ENCODE results near the gene ASIC3. TPM values are rescaled to one million over a fixed set of nuclear protein-coding genes. Genes with fewer than 3 reads are reported as not detected.

The ASIC3 gene
- total and polyA plus RNA-seq, 2 of the 4 experiments (the other 2 are of a cell fraction): 0.74 TPM; not detected in 1

GRCh38 chr7:151083071-151083823 is 34.9 kb downstream of the ASIC3 start, which contains the start of gene TMUB1:
Gene TMUB1 (minus strand): TSS chr7:151083493. CDS start chr7:151082563, 930 bp downstream.
- H4K91ac ChIP-seq (ENCODE audit: insufficient read depth, low read depth, low read length): peak within 1 kb of the TSS; percentile 75
- H3K9me1 ChIP-seq (ENCODE audit: insufficient read depth, low read length): peaks cover 6% of the 10 kb centered on the region; the same call in 1 of the 2 replicates
- intact Hi-C loops (cut with micrococcal nuclease): no loop called here
- peak within 1 kb of the TSS; percentile 84 for H2BK5ac ChIP-seq (ENCODE audit: low read depth, low read length, poor library complexity, severe bottlenecking)
- ChIA-PET POLR2A (ENCODE audit: unreplicated experiment) (no interaction called here), CTCF (no interaction called here)
- H3K4me3 ChIP-seq (ENCODE audit: insufficient read depth, low read depth, low read length): peak within 1 kb of the TSS; percentile 75
- H3K79me1 ChIP-seq (ENCODE audit: low read depth in 1 of 2, low read length in 2 of 2): peaks cover 10 to 44% of the 10 kb centered on the region in 2 experiments; a peak in 3 of 4 replicates
- peak; percentile 40; the same call in 1 of the 2 replicates for TF ChIP-seq POLR2A (IDR thresholded peaks at IDR 0.05; ENCODE audit: low read depth, low read length)
- peak; percentile 79 for TF ChIP-seq MXI1 (IDR thresholded peaks at IDR 0.05; ENCODE audit: borderline replicate concordance, low read depth, low read length)
- TF ChIP-seq RCOR1 (IDR thresholded peaks at IDR 0.05; ENCODE audit: insufficient replicate concordance, low read length): no peak
- TF ChIP-seq MAZ (IDR thresholded peaks at IDR 0.05; ENCODE audit: borderline replicate concordance, low read depth, low read length): peak; percentile 74; the same call in 1 of the 2 replicates
- TF ChIP-seq BHLHE40 (IDR thresholded peaks at IDR 0.05; ENCODE audit: low read depth, low read length): no peak
- TF ChIP-seq USF2 (IDR thresholded peaks at IDR 0.05; ENCODE audit: low read depth, low read length): peak; percentile 63
- H2AK5ac ChIP-seq (ENCODE audit: low read depth, low read length): peak within 1 kb of the TSS; percentile 80
- H3K4ac ChIP-seq (ENCODE audit: low read depth, low read length): peak within 1 kb of the TSS; percentile 93
- H3K23ac ChIP-seq (ENCODE audit: low read depth, low read length): peak within 1 kb of the TSS; percentile 91
- H4K20me1 ChIP-seq (ENCODE audit: insufficient read depth, low read length): peaks cover 14% of the 10 kb centered on the region
- H3K27me3 ChIP-seq (ENCODE audit: control insufficient read depth, insufficient read depth, low read length): no peaks in the 10 kb centered on the region
- no TSS peak for BruUV-seq (replicated peaks)
- H2BK15ac ChIP-seq (ENCODE audit: low read depth, low read length): 0 out of 3 replicates have a peak within 1 kb of the TSS, but pooled peaks have one; percentile 52
- H3K36me3 ChIP-seq (ENCODE audit: control insufficient read depth, insufficient read depth, low read length): peaks cover 2% of the 10 kb centered on the region; the same call in 1 of the 2 replicates
- peak within 1 kb of the TSS; percentile 37; the same call in 1 of the 2 replicates for H2BK20ac ChIP-seq (ENCODE audit: low read depth, low read length)
- no CpG with 5 or more reads among the region's 69 CpGs for WGBS, 2 experiments (ENCODE audit: extremely low coverage in 2 of 2, insufficient read length in 1 of 2)
- H3K9ac ChIP-seq (ENCODE audit: low read depth, low read length): peak within 1 kb of the TSS; percentile 84
- DNase-seq (peak; percentile 51), ATAC-seq (ENCODE audit: low read depth) (peak; percentile 24)
- H3K27ac ChIP-seq (ENCODE audit: insufficient read depth, low read length): peak within 1 kb of the TSS; percentile 91
- peak within 1 kb of the TSS; percentile 90 for H2AK9ac ChIP-seq (replicated peaks; ENCODE audit: low read depth, low read length, poor library complexity)
- H3K18ac ChIP-seq (ENCODE audit: low read depth, low read length): peak within 1 kb of the TSS; percentile 51; the same call in 1 of the 2 replicates
- H4K5ac ChIP-seq (ENCODE audit: low read depth, low read length): peak within 1 kb of the TSS; percentile 56
- peaks cover 30% of the 10 kb centered on the region for H3K4me1 ChIP-seq (ENCODE audit: control insufficient read depth, insufficient read depth, low read length)
- H3K14ac ChIP-seq (replicated peaks; ENCODE audit: low read depth, low read length): peak within 1 kb of the TSS; percentile 85
- no peaks in the 10 kb centered on the region for H3K9me3 ChIP-seq (ENCODE audit: control insufficient read depth, insufficient read depth, low read length)
- in situ Hi-C loops (cut with MboI; ENCODE audit: low sequenced_read_pairs): no loop called here
- peak within 1 kb of the TSS; percentile 85 to 86; a peak in 3 of 4 replicates for H4K8ac ChIP-seq (ENCODE audit: low read depth in 2 of 2, low read length in 2 of 2)
- H3K56ac ChIP-seq (ENCODE audit: extremely low read depth, insufficient read depth, low read length): peak within 1 kb of the TSS; percentile 58
- H3K4me2 ChIP-seq (ENCODE audit: low read depth, low read length): peak within 1 kb of the TSS; percentile 99
- peak within 1 kb of the TSS; percentile 91 for H2AFZ ChIP-seq (replicated peaks; ENCODE audit: low read length, poor library complexity)
- H2BK120ac ChIP-seq (ENCODE audit: low read depth, low read length): peak within 1 kb of the TSS; percentile 37; the same call in 1 of the 2 replicates
- dilution Hi-C loops (cut with HindIII; ENCODE audit: low sequenced_read_pairs, unreplicated experiment): no loop called here

Measured in IMR-90 (cell line).